ENCODE data around the gene CACNG6.

The CACNG6 gene

DNA sequence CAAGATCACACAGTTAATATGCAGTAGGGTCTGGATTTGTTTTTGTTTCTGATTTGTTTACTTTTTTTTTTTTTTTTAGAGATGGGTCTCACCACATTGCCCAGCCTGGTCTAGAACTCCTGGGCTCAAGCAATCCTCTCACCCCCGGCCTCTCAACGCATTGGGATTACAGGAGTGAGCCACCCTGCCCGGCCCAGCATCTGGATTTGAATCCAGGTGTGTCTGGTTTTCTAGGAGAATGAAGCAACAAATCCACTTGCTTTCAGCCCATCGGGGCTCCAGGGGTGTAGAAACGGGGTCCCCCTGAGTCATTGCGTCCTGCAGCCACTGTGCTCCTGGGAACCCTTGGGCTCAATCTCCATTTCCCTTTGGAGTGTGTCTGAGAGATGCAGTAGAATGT is 22.1 kb upstream of the CACNG6 start:
- no peak for DNase-seq

DNA sequence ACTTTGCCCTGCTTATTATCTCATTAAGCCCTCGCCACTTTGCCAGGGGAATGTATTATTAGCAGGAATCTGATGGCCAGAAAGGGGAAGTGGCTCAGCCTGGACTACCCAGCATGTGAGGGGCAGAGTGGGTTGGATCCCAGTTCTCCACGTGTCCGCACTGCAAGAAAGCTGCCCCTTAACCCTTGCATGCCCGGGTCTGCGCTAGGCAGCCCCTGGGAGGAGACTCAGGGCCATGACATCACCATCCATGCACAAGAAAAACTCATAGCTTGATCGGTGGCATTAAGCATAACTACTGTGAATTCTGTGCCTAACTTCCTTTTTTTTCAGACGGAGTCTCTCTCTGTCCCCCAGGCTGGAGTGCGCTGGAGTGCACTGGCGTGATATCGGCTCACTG is 19.8 kb upstream of the CACNG6 start:
- no peak for DNase-seq

DNA sequence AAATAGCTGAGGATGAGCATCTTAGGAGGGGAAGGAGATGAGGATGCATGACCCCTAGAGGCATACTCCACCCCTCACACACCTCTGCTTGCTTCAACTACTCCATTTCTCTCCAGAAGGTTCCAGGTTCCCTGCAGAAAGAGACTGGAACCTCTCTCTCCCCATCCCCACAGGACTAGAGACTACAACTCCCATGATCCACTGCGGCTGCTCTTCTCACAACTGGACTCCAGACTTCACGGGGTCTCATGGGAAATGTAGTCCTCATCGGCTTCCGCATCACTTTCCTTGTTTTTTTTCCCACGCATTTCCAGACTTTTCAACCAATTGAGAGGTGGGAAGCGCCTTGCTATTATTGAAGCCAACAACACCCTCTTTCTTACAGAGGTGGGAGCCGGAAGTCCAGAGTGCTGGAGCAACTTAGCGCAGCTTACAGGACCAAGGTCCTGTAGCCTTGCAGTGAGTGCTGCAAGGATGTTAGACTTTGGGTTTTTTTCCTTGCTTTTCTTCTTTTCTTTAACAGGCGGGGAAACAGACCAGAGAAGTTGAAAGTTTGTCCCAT is 13.9 kb upstream of the CACNG6 start:
- DNase-seq, result peak; percentile 62

DNA sequence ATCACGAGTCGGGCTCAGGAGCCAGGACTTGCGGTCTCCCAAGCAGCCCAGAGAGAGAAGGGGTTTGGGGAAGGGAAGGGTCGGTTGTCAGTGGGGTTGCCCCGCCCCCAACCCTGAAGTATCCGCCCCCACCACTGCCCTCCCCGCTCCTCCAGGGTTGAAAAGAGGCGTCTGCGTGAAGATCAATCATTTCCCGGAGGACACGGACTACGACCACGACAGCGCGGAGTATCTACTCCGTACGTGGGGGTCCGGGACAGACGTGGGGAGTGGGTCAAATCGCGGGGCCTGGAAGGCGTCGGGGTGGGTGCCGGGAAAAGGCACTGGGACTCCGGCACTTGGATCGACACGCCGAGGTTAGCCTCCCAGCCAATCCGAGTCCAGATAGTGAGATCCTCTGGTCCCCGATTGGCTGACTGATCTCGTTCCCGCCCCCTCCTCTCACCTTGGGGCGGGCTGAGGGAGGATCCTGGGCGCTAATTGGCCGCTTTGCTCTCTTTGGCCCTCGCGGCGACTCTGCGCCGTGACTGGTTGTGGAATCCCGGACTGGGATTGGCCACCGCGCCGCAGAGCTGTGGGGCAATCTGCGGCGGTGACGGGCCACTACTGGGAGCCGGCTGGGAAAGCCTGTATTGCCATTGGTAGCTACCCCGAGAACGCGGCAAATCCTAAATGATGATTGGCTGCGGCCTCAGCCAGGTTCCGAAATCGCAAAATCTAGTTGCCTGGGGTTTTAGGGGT is 13.3 kb upstream of the CACNG6 start:
- DNase-seq, result peak; percentile 39

DNA sequence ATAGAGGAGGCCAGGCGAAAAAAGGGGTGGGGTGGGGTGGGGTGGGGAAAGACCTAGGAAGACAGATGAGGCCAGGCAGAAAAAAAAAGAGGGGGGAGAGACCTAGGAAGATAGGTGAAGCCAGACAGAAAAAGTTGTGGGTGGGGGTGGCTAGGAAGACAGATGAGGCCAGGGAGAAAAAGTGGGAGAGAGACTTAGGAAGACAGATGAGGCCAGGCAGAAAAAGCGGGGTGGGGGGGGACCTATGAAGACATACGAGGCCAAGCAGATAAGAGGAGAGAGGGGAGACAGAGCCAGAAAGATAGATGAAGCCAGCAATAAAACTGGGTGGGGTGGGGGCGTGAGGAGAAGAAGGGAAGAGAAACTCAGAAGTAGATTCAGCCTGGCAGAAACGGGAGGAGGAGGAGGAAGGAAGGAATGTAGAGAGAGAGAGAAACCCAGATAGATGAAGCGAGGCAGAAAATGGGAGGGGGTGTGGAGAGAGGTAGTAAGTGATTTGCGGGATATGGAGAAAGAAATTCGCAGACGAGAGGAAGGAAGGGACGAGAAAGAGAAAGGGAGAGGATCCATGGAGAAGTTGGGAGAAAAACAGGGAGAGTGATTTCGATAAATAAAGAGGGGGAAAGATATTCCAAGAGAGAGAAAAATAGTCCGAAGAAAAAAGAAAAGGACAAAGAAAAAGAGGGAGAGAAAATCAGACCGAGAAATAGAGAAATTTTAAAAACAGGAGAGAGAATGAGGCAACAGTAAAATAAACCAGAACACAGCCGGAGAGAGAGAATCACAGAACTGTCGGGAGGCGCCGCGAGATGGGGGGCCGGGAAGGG is 12.2 kb upstream of the CACNG6 start:
- DNase-seq, result no peak

DNA sequence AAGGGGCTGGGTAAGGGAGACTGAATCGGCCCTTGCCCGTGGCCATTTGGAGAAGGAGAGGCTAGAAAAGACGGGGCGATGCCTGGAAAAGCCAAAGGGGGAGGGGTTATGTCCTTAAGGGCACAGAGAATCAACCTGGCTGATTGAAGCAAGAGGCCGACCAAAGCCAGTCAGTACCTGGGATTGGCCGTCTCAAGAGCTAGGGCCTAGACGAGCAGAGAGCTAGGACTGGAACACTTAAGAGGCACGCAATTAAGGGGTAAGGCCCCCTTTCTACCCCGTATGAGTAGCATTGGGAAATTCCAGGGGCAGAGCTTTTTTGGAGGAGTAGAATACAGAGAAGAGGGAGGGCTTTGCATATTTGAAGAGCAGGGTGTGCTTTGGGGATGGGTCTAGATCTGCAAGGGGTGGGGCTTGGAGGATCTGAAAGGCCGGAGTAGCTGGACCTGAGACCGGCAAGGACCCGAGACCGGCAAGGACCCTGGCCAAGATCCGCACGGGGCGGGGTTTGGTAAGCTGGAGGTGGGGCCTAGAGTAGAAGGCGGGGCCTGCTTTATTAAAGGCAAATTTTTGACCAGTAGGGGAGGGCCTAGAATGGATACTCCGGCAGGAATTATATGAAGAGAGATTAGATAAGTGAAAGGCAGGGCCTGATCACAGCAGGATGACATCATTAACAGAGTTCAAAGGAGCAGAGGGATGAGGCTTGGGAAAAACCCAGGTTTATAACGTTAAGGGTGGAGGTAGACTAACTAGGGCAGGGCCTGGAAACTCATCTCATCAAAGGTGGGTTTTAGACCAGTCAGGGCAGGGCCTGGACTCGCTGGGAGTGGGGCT is 10.7 kb upstream of the CACNG6 start:
- DNase-seq, result peak; percentile 68

DNA sequence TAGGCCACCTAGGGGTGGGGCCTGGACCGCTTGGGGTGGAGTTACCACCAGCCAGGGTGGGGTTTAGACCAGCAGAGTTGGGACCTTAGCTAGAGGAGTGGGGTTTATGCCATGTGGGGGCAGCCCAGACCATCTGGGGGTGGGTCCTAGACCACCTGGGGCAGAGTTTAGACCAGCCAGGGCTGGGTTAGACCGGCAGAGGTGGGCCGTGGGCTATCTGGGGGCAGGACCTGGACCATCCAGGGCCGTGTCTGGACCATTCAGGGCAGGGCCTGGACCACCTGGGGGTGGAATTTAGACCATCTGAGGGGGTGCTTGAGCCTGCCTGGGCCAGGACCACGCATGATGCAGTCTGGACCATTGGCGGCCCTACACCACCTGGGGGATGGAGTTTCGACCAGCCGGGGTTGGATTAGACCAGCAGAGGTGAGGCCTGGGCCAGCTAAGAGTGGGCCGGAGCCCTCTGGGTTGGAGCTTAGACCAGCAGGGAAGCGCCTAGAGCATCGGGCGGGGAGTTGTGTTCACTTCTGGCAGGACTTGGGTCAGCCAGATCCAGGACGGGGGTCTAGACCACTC is 10.0 kb upstream of the CACNG6 start:
- DNase-seq, result no peak

DNA sequence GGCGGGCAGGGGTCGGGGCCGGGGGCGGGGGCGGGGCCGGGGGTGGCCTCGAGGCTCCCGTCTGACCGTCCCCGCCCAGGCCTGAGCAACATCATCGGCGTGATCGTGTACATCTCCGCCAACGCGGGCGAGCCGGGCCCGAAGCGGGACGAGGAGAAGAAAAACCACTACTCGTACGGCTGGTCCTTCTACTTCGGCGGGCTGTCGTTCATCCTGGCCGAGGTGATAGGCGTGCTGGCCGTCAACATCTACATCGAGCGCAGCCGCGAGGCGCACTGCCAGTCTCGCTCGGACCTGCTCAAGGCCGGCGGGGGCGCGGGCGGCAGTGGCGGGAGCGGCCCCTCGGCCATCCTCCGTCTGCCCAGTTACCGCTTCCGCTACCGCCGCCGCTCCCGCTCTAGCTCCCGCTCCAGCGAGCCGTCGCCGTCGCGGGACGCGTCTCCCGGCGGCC is 9.4 kb upstream of the CACNG6 start:
- peak; percentile 67 for DNase-seq

DNA sequence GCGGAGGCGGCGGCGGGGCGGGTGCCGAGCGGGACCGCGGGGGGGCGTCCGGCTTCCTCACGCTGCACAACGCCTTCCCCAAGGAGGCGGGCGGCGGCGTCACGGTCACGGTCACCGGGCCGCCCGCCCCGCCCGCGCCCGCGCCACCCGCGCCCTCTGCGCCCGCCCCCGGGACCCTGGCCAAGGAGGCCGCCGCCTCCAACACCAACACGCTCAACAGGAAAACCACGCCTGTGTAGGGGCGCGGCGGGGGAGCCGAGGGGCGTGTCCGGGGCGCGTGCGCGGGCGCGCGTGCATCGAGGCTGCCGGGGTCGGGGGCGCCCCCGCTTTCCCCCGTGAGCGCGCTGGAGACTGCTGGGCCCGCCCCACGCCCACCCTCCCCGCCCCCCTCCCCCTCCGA is 8.8 kb upstream of the CACNG6 start:
- DNase-seq, result no peak

DNA sequence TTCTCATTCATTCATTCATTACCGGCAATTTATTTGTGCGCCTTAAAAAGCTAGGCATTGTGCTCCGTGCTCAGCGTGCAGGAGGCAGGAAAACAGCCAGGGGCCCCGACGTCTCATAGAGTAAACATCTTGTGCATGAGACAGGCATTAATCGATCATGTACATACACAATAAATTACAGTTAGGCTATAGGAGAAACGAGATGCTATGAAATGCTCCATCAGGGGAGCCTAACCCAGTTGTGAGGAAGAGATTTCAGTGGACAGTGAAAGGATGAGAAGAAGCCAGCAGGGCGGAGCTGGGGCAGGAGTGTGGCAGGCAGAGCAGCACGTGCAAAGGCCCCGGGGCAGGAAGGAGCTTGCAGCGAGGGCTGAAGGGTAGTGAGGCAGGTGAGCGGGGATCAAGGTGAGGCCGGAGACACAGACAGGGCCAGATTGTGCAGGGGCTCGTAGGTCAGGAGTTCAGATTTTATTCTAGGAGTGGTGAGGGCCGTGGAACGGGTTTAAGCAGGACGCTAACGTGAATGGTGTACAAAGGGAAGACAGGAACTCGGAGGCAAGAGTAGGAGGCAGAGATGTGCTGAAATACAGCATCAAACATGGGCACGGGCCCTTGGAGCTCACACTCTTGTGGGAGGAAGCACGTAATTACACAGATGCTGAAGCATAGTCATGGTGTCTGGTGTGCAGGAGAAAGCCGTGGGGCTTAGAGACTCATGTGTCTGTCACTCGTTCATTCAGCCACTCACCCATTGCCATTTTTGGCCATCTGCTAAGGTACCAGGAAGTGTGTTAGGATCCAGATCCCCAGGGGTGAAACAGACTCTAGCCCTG is 7.8 kb upstream of the CACNG6 start:
- DNase-seq, result no peak

DNA sequence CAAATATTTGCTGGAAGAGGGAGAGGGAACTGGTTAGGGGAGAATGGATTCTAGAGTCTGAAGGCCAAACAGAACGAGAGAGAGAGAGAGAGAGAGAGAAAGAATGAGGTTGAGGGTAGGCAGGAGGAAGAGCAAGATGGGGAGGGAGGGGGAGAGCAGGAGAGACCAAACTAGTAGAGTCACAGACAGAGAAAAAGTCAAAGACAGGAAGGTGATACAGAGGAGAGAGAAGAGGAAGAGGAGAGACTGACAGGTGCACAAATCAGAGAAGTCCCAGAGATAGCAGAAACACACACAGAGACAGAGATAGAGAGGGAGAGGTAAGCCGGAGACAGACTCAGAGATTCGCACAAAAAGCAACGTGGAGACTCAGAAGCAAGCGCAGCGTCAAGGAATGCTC is 5.6 kb upstream of the CACNG6 start:
- DNase-seq, result no peak

DNA sequence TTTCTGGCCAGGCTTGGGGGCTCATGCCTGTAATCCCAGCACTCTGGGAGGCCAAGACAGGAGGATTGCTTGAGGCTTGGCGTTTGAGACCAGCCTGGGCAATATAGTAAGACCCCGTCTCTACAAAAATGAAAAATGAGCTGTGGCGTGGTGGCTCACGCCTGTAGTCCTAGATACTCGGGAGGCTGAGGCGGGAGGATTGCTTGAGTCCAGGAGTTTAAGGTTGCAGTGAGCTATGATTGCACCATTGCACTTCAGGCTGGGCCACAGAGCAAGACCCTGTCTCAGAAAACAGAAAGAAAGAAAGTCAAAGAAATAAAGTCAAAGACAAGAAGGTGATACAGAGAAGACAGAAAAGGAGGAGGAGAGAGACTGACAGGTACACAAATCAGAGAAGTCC is 2.5 kb upstream of the CACNG6 start:
- no peak for DNase-seq

DNA sequence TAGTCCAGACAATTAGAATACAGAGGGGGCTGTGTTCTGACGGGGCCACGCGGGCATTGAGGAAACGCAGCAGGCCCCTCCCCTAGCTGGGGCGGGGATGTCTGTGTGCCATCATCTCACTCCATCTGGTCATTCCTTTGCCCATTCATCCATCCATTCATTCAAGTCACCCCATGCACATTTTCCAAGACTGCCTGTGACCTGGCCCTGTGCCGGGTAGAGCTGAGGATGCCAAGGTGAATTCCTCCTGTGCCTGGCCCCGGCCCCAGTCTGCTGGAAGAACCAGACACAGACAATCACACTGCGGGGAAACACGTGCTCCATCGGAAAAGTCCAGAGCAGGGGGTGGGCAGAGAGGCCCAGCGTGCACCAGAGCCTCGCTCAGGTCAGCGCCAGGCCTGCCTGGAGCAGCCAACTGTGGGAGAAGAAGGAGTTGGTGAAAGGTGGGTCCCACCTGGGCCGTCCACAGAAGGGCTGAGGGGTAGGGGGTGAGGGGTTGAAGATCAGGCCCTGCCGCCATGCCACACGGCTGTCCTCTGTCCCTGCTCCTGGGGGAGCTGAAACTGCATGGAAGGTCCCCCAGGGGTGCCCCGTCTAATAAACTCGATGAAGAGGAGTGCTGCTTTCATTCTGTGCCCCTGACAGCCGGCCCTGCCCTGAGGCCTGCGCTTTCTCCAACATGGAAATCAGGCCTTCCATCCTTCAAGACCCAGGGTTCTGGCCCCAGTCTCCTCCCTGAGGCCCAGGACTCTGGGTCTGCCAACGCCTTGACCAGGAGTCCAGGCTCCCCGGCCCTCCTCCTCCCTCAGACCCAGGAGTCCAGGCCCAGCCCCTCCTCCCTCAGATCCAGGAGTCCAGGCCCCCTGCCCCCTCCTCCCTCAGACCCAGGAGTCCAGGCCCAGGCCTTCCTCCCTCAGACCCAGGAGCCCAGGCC is 1.6 kb upstream of the CACNG6 start:
- no peak for DNase-seq

DNA sequence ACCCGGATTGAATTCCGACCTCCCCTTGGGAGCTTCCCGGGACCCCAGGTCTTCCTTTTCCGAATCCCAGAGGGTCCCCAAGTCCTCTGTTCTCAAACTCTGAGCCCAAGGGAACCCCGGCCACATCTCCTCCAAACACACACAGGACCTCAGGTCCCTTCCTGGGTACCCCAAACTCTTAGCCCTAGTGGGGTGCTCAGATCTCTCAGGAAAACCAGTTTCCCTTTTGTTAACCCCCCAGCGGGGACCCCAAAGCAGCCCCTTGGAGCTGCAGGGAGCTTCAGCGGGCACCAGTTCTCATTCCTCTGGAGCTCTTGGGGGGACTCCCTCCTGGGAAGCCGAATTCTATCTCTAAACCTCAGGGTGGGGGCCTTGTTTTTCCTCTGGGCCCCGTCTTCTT is 774 bp downstream of the CACNG6 start:
- DNase-seq, result no peak

DNA sequence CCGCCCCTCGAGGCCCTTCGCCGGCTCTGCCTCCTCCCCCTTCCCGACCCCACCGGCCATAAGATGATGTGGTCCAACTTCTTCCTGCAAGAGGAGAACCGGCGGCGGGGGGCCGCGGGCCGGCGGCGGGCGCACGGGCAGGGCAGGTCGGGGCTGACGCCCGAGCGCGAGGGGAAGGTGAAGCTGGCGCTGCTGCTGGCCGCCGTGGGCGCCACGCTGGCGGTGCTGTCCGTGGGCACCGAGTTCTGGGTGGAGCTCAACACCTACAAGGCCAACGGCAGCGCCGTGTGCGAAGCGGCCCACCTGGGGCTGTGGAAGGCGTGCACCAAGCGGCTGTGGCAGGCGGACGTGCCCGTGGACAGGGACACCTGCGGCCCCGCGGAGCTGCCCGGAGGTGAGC is 1.4 kb downstream of the CACNG6 start:
- DNase-seq, result no peak

DNA sequence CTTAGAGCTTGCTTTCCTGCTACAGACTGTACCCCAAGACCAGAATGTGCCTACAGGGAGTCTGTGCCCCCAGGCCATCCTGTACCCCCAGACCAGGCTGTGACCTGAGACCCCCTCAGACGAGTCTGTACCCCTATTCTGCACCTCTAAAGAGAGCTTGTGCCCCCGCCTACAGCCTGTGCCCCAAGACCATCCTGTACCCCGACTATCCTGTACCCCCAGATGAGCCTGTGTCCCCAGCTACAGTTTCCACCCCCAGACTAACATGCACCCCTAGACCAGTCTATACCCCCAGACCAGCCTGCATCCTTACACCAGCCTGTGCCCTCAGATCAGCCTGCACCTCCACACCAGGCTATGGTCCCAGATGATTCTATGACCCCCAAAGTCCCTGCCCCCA is 2.0 kb downstream of the CACNG6 start:
- no peak for DNase-seq

DNA sequence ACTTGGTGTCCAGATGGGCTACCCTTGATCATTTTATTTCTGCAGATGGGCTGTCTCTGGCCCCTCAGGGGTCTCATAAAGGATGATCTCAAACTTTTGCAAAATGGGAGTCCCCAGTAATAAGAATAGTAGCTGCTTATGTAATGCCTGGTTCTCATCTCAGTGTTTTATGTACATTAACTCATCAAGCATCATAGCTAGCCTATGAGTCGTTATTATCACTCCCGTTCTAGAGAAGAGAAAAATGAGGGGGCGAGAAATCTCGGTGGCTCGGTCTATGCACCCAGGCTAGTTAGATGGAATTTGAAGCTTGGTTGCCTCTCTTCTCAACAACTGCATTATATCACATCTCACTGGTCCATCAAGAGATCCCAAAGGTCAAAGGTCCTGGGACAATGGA is 3.4 kb downstream of the CACNG6 start:
- no peak for DNase-seq

DNA sequence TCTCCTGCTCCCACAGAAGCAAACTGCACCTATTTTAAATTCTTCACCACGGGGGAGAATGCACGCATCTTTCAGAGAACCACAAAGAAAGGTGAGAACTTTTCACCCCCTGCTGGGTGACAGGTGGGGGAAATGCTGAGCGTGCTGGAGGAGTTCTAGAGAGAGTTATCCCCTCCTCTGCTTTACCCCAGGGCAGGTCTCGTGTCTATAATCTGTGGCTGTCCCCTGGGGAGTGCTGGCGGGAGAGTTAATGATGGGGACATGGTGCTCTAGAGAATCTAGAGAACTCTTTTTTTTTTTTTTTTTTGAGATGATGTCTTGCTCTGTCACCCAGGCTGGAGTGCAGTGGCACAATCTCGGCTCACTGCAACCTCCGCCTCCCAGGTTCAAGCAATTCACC is 6.8 kb downstream of the CACNG6 start:
- no peak for DNase-seq

DNA sequence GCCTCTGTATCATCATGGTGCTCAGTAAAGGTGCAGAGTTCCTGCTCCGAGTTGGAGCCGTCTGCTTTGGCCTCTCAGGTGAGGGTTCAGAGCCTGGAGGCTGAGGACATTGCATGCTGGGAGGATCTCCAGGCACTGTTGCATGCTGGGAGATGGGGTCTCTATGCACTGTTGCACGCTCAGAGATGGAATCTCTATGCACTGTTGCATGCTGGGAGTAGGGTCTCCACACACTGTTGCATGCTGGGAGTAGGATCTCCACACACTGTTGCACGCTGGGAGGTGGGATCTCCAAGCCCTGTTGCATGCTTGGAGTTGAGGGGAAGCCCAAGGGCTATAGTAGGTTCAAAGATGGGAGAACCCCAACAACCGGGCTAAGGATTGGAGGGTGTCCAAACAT is 8.3 kb downstream of the CACNG6 start:
- DNase-seq, result no peak

DNA sequence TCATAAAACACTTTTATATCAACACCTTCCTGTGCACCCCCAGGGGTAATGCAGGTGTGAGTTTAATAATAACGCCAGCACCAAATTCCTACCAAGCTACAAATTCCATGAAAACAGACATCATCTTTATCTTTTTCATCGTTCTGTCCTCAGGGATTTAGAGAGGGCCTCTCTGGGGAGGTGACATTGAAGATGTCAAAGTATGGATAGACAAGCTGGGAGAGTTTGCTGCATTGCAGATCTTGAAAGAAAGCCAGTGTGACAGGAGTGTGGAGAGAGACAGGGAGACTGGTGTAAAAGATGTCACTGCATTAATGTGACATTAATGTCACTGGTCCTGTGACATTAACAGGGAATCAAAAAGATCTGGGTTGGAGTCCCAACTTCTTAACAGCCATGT is 10.1 kb downstream of the CACNG6 start:
- no peak for DNase-seq

All from right kidney (tissue), 1 donor.